ENCODE results near the gene ABCE1.
"Not testable (repeated sequence)": the region's sequence is repeated elsewhere in the genome, so short reads cannot be mapped to it uniquely, and the experiment has no call there.

Gene ABCE1

DNA sequence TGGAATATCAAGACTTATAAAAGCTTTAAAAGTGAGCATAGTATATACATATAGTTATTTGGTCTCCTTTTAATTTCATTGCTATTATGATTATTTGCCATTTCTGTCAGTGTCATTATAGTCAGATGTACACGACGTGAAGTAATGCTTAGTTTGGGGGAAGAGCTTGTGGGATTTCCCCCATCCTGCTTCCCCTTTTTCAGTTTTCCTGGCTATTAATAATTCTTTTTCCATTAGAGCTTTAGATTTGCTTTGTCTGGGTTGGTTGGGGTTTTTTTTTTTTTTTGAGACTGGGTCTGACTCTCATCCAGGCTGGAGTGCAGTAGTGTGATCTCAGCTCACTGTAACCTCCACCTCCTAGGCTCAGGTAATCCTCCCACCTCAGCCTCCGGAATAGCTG is 5.4 kb downstream of the ABCE1 start:
- DNase-seq: no peak

DNA sequence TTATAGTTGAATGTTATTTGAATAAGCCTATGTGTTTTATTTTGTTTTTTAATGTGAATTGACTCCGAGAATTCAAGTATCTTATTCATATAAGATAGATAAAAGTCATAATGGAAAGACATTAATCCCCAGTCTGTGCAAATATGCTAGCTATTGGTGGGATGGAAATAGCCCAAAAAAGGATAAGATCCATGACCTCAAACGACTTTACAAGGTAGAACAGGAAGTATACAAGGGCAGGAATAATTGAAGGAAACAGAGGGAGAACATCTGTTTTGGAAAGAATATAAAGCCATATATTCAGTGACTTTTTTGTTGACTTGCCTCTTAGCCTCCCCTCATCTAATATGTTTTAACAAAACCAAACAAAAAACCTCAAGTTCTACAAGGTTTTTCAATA is 9.0 kb downstream of the ABCE1 start:
- DNase-seq: no peak

DNA sequence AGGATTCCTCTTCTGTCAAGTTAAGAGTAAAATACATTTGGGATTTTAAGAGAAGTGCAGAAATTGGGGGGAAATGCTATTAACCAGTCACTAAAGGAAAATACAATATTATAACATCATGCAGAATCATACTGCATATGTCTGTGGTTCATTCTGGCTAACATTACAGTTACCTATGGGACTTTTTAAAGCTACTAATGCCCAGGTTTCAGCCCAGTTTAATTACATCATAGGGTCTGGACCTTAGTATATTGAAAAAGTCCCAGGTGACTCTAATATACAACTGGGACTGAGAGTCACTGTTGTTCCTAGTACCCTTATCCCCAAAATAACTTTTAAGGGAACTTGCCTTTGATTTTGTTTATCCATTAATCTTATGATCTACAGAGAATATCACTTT is 10.0 kb downstream of the ABCE1 start:
- no peak for DNase-seq

DNA sequence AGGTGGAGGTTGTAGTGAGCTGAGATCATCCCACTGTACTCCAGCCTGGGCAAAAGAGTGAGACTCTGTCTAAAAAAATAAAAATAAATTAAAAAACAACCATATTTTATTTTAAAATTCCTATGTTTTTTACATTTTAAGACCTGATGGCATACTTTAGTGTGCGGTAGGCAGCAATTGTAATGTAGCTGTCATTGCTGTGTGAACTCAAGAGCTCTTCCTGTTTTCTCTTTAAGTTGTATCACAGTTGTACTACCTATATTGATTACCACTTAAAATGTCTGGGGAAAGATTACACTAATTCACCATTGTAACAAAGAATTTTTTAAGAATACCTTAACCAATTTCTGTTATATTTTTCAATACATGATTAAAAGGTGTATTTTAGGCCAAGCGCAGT is 27.3 kb downstream of the ABCE1 start:
- DNase-seq: no peak

DNA sequence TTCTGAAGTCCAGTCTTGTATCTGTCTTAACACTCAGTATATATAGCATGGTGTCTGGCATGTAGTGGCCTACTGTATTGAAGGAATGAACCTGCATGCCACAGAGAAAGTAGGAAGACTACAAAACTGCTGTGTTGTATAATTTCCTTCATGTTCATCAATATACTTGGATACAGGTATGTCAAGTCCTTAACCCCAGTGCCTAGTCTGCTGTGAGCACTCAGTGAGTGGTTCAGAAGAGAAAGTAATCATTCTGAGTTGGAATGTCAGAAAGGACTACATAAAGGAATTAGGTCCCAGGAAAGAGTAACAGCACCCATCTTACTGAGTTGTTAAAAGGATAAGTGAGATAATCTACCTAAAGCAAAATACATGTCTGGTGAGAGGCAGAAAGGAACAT is 32.0 kb downstream of the ABCE1 start:
- DNase-seq: no peak

DNA sequence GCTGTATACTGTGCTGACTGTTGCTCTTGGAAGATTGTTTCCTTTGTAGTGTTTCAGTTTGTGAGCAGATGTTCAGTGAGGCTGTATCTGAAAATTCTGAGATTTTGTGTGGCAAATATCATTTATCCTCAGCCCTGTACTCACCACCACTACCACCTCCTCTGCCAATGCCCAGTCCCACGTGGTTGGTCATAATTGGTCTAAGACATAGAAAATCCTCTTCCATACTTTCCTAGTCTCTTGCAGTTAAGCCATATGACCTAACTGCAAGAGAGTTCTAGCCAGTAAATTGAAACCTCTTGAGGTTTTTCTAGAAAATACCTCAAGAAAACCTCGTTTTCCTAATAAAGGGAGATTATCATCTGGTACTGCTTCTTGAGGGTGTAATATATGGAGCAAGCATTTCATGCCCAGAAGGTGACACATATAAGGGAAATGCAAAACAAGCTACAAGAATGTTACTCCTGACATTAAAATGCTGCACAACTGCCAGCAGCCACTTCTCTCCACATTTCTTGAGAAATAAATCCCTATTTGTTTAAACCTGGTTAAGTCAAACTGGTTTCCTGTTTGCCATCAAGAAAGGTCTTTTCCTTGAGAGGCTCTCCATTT is 32.8 kb downstream of the ABCE1 start:
- no peak for DNase-seq

DNA sequence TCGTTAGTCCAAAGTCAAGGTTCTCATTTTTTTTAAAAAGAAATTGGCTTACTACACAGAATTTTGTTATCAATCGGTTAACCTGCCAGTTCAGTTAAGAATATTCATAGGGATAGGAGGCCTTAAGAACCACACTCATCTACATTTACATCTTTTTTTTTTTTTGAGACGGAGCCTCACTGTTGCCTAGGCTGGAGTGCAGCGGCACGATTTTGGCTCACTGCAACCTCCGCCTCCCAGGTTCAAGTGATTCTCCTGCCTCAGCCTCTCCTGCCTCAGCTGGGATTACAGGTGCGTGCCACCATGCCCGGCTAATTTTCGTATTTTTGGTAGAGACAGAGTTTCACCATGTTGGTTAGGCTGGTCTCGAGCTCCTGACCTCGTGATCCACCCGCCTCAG is 33.7 kb downstream of the ABCE1 start:
- DNase-seq: no peak

DNA sequence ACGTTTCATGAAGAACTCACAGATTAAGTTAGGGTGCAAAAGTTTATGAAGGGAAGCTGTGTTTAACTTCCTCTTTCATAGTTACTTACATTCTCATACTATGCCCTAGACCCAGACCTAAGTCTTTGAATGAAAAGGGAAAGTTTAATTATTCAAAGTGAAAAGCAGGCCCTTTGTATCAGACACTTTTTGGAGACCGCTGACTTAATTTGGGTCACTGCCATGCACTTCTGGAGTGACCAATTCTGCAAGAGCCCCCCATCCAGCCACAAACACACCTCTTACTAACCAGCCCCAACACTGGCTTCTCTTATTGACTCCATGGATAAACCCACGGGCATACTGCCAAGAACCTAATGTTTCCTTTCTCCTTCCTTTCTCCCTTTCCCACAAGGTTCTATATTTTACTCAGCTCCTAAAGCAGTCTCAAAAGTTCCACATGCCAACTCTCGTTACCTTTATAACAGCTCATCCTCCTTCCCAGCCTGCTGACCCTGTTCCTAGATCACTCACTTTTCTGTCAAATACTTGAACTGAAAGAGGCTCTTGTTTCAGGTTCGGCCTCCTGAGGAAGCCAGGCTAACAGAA is 34.5 kb downstream of the ABCE1 start:
- no peak for DNase-seq

DNA sequence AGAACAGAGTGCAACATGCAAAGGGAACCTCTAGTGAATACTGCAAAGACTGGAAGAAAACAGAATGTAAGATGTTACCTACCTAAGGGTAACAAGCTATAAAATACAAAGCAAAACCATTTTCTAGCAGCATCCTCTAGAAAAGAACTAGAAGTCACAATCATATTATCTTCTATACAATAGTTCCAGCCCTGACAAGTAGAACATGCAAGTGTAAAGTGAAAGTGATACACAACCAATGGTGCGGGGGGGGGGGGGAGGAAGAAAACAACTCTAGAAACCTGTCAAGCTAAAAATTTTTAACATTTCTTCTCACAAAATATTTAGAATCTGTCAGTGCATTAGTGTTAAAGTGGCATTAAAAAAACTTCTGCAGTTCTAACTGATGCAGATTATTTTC is 38.1 kb downstream of the ABCE1 start:
- not testable (repeated sequence) for DNase-seq

DNA sequence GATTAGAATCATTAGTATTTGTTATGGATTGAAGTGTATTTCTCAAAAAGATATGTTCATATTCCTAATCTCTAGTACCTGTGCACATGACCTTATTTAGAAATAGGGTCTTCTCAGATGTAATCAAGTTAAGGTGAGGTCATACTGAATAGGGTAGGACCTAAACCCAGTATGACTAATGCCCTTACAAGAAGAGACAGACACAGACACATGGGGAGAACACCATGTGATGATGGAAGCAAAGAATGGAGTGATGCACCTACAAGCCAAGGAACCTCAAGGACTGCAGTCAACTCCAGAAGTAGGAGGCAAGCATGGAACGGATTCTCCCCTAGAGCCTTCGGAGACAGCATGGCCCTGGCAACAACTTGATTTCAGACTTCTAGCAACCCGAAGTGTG is 50.9 kb downstream of the ABCE1 start:
- DNase-seq: no peak

DNA sequence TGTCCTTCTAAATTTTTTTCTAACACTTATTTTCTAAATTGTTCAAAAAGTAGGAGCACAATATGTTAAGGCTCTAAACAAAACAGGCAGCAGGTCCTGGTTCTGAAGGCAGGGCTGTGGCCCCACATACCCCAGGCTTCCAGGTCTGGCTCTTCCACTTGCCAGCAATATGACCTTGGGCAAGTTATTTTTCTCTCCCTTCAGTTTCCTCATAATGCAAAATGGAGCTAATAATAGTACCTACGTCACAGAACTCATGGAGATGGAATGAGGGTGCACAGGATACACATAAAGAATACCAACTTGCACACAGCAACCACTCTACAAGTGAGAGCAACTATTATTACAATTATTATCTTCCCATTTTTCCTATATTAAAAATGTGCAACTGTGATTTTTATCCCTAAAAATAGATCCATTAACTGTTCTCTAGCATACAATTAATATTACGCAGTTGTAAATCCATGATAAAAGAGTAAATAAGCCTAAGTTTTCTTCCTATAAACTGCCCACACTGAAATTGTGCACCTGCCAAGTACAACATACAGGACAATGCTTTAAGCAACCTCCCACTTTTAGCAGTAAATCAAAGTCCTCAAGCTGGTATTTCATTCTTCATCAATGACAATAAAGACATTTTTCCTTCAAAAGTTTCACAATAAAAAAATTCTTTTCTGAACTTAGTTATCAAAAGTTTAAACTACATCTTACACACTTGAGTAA is 55.2 kb downstream of the ABCE1 start:
- DNase-seq: no peak

DNA sequence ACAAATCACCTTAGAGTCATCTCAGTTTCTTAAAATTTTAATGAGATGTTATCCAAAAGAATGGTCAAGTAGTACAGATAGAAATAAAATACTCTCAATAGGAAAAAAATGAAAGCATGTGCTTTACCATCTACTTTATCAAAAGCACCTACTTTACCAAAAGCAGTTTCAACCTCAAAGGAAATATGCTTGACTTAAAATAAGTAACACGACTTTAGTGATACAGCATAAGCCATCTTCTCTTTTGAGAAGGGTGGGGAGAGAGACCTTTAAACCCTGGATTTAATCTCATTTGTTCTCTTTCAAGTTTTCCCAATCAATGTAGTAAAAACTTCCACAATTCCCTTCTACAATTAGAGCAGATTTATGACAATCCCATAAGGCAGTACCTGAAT is 55.8 kb downstream of the ABCE1 start:
- no peak for DNase-seq

DNA sequence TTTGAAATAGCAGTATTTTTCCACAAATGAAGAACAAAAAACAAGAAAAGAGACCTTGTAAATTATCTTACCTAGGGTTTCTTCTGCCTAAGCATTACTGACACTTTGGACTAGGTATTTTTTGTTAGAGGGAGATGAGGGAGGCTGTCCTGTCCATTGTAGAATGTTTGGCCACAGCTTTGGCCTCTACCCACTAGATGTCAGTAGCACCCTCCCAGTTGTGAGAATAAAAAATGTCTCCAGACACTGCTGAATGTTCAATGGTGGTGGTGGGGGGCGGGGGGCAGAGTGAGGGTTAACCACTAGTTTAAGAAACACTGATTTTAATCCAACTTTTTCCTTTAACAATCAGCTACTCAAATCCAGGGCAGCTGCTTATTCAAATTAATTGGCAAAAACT is 56.5 kb downstream of the ABCE1 start:
- DNase-seq: peak; percentile 15

DNA sequence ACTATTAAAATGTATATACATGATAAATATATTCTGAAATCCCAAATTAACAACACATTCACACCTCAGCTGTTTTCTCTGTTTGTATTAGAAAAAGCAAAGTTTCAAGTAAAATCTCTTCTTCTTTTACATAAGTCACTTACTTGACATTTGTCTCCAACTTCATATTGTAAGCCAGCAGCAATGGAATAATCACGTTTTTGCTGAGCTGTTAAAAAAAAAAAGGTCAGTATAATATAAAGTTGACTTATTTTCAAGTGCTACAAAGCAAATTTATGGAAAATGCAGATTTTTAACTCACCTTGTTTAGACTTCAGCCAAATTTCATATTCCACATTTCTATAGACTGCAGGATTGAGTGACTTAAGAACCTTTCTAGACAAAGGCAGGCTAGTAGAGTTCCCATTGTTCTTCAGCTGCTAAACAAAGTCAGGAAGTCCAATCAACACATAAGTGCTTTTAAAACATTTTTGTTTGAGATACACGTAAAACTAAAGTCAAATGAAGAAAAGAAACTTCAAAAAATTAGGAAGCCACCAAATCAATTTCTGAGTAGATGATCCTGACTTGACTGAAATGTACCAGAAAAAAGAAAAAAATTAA is 57.3 kb downstream of the ABCE1 start:
- no peak for DNase-seq

DNA sequence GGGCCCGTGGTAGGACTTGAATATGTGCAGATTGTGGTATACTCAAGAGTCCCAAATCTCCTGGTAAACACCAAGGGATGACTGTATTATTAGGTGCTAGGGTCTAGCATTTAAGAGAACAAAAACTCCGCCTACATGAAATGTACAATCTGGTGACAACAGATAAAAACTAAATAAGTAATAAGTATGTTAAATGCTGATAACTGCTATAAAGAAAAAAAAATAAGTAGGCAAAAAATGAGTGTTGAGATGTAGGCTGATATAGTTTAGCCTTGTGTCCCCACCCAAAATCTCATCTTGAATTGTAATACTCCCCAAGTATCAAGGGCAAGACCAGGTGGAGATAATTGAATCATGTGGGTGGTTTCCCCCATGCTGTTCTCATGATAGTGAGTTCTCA is 58.9 kb downstream of the ABCE1 start:
- DNase-seq: no peak

DNA sequence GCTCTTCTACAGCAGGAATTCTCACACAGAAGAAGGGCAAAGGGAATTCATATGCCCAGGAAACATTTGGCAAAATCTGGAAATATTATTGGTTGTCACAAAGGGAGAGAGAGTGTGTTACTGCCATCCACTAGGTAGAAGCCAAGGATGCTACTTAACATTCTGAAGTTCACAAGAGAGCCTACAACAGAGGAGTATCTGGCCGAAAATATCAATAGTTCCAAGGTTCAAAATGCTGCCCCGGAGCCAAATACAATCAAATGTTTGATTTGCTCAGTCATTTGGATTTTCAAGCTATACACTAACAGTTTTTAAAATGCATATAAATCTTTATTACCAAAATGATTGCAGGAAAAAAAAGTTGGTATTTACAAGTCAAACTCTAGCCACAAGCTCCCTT is 63.4 kb downstream of the ABCE1 start:
- no peak for DNase-seq

DNA sequence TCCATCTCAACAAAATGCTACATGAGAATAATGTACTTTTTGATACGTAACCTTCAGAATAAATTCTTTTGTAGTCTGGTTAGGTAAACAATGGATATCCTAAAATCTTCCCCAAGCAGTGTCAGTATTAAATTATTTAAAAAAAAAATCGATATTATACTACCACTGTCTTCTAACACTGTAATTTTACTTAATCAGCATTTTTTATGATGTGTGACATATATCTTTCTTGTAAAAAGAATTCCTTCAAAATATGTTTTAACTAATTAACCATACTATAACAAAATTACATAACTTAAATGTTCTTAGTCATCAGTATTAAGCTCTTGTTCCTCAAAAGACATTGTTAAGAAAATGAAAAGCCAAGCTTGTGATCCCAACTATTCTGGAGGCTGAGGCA is 69.8 kb downstream of the ABCE1 start:
- DNase-seq: no peak

DNA sequence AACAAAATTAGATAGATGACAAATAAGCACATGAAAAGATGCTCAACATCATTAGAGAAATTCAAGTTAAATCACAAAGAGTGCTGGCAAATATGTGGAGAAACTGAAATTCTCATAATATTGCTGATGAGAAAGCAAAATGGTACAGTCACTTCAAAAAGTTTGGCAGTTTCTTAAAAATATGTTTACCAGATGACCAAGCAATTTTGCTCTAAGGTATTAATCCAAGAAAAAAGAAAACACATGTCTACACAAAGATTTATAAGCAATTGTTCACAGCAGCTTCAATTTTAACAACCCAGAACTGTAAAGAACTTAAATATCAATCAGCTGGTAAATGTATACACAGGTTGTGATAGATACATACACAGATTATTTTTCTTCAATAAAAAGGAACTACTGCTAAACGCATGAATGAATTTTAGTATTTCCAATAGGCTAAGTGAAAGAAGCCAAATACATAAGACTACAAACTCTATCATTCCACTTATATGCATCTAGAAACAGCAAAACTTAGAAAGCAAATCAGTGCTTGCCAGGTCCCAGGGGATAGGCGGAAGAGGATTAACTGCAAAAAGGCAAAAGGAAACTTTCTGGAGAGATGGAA is 70.6 kb downstream of the ABCE1 start:
- DNase-seq: no peak

DNA sequence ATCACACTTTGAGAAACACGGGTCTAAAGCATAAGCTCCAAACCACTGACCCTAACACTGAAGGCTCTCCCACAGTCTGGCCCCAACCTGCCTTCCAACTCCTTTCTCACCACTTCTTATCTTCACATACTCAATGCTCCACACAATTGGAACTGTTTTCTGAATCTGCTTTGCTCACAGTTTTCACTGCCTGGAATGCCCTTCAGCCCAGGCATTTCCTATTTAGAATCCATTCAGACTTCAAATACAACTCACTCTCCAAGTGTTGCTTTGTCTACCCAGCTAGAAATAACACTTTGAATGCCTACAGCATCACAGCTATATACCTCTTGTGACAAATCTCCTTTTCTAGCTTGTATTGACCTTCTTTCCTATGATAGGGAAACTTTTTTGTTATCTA is 72.1 kb downstream of the ABCE1 start:
- no peak for DNase-seq

DNA sequence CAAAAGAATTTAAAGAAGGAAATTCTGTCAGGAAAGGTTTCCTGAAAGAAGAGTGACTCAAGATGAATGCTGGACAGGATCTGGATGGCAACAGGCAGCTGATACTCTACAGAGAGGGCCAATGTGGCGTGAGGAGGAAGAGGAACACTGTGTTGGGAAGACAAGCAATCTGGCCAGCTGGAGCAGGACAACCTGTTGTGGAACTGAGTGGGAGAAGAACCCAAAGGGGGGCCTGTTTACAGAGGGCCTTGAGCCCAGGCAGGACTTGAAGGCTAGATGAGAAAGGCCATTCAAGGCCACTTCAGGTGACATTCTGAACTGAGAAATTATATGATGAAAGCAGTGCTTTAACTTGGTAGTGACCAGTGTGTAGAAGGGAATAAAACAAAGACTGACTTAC is 73.8 kb downstream of the ABCE1 start:
- DNase-seq: no peak

DNA sequence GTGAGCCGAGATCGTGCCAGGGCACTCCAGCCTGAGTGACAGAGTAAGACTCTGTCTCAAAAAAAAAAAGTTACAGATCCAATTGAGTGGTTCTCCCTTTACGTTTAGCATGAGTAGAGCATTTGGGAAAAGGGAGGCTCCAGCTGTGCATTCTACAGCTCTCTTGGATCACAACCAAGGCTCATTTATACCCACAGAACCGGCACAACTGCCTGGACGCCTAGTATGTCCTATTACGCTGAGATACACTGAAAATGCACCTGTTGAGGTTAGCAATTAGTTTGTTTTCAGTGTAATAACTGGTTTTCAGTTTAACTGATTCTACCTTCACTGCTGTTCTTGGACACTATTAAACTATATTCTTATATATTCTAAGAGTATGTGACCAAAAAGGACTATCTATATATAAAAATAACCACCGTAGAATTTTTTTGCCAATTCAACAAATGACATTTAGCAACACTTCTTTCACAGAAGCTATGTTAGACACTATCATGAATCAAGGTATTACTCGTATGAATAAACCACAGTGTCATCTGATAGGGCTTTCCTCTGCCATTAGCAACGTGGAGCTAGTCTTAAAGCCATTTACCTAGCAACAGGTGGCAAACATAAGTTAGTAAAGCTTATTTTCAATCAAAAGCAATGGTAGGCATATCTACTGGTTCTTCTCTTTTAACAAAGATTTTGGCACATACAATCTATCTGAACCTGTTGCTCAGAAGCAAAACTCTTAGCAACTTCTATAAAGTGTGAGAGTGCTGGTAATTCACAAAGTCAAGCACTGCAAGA is 78.7 kb downstream of the ABCE1 start:
- no peak for DNase-seq

DNA sequence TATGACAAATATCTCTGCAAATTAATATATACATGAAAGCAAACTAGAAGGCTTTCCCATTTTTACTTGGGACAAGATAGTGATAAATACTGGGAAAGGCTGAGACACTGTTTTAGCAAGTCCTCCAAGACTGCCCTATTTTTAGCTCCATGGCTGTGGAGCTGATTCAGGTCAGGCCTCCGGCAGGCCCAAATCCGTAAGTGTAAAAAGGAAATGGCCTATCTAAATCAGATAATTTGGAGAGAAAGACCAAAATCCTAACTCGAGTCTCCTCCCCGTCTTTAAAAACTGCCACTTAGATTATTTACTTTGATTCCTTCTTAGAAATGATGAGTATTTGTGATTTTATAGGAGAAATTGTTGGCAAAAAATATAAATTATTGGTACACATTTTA is 79.4 kb downstream of the ABCE1 start:
- peak; percentile 15 for DNase-seq

DNA sequence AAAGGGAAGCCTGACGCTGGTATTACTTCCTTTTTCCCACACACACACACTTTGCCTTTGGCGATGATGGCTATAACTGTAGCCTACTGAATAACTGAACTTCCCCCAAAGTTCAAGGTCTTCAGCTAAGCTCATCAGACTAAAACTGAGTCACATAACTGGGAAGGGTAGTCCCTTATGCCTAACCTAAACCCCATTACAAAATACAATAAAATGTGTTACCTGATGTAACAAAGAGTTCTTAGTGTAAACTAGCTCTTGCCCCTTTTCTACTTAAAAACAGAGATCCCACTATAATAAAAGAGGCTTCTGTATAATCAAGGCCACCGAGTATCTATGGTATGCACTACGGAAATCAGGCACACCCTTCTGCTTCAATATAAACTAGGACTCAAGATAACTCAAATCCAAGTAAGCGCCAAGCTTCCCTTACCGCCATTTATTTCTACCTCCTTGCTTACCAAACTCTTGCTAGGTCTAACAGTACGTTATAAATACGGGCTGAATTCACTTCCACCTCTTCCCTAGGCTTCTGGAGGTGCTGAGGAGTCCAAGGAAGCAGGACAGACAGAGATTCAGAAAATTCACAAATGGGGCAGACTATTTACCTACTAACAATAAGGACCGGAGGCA is 79.9 kb downstream of the ABCE1 start:
- DNase-seq: peak; percentile 14

Measured in midbrain (tissue), 1 donor.